Pancreas (tissue), 10 donors: ENCODE results near the gene ENPEP. TPM values are rescaled to one million over a fixed set of nuclear protein-coding genes. Genes with fewer than 3 reads are reported as not detected.
A peak's percentile ranks its signal among the peaks of the same experiment; 100 is the strongest.
"Not testable (repeated sequence)": the region's sequence is repeated elsewhere in the genome, so short reads cannot be mapped to it uniquely, and the experiment has no call there.

Source experiments
- ATAC-seq, 4 donors: fragments of 200-7000 bp; cut with Tn5 transposase; one replicate each; pipeline versions ENCODE4 v1.8.0 to v1.9.1; 2020; ENCODE audit warnings: mild to moderate bottlenecking in 4 of 4, moderate library complexity in 4 of 4
- DNase-seq, 6 donors: peaks; one replicate each; pipeline ENCODE4 v3.0.0-alpha.2; 2020
- FAIRE-seq: peaks from 2 replicates; lab custom pipeline; 2012; peaks lifted over from hg19 to GRCh38; lab: Jason Lieb, UNC
- H3K27ac ChIP-seq, 4 donors: fragments of 200-600 bp; sonication (generic); 1 replicate in 3 of 4; 2 replicates in 1 of 4; pipeline versions ENCODE4 v1.5.0 to v1.8.0; 2020
- H3K27me3 ChIP-seq, 4 donors: fragments of 200-600 bp; one replicate each; pipeline ENCODE4 v1.8.0; 2021
- H3K36me3 ChIP-seq, 3 donors: fragments of 200-600 bp; sonication (generic) in 1 of 3; one replicate each; pipeline versions ENCODE4 v1.5.0 to v1.8.0; 2020 to 2021
- H3K4me1 ChIP-seq, 3 donors: fragments of 200-600 bp; one replicate each; pipeline ENCODE4 v1.8.0; 2021
- H3K4me3 ChIP-seq, 4 donors: fragments of 200-600 bp; sonication (generic) in 2 of 4; one replicate each; pipeline versions ENCODE4 v1.5.0 to v1.8.0; 2020 to 2021
- H3K9me3 ChIP-seq, 4 donors: fragments of 200-600 bp; one replicate each; pipeline ENCODE4 v1.8.0; 2021
- CTCF ChIP-seq, 4 donors: fragments of 200-600 bp; sonication (generic) in 3 of 4; IDR thresholded peaks; one replicate each; pipeline versions ENCODE4 v1.5.0 to v1.8.0; 2021; ENCODE audit warnings: antibody characterized with exemption in 4 of 4
- WGBS, 2 donors: extraction: QIAGEN DNeasy Blood & Tissue Kit; methylation state at CpG; one replicate each; pipeline ENCODE4 v1.1.7; 2013; 5-methylcytosine and 5-hydroxymethylcytosine counted together
- intact Hi-C, 3 donors: fragments of 100-400 bp; cut with DNase I; formaldehyde crosslinking; loops; one replicate each; pipeline versions ENCODE4 v1.11.1 to v1.14.2; 2022
- polyA plus RNA-seq, 2 donors: library from polyadenylated mRNA; stranded (reverse); fragments of 200-250 nt; gene quantifications; one replicate each; pipeline ENCODE4 v1.2.3, GENCODE V29; 2013
- total RNA-seq, 6 donors: library from RNA; stranded (reverse); fragmentation: NEBNext Ultra II Directional in 4 of 6; extraction: Animal tissue kit (Norgen Biotek cat#: 25700) in 4 of 6; gene quantifications; one replicate each; pipeline versions ENCODE4 v1.2.1 to v1.2.4, GENCODE V29; 2021 to 2023
- donor health status: healthy with polysubstance abuse.
- donor health status: DM: no; HTN: no; CAD: no; lungs with moderate emphysema.
- donor health status: DM: no; HTN: no; CAD: no.
- donor health status: control.
- donor health status: control.
- donor health status: Bipolar disorder and iron deficiency.
- donor health status: DM: yes; HTN: yes; CAD: no.
- donor health status: DM: no; HTN: no; CAD: no.
- donor health status: DM: no; HTN: no; CAD: no.
- donor health status: DM: yes; HTN: yes; CAD: no.

ENPEP gene
- total and polyA plus RNA-seq, 8 donors: 0.27 to 3.1 (median 0.75) TPM

GRCh38 chr4:110484767-110485166 is 8.8 kb downstream of the ENPEP start:
- H3K4me3 ChIP-seq: no peak overlapping the region
- no peak overlapping the region for H3K27ac ChIP-seq

GRCh38 chr4:110485452-110485851 is 9.5 kb downstream of the ENPEP start:
- Histone ChIP-seq H3K9me3 (no peaks in the 10 kb centered on the region), H3K27ac (no peak overlapping the region), H3K36me3 (no peaks in the 10 kb centered on the region), H3K4me3 (no peak overlapping the region), H3K4me1 (peaks cover 0 to 7% (median 5%) of the 10 kb centered on the region in 3 donors), H3K27me3 (no peaks in the 10 kb centered on the region)
- ATAC-seq (no peak), FAIRE-seq (no peak), DNase-seq (no peak)
- intact Hi-C loops: no loop called here
- TF ChIP-seq CTCF (IDR thresholded peaks at IDR 0.05): no peak
- 45 to 56% methylated on average over 1 of the region's 1 CpG for WGBS, 2 donors

More at GRCh38 chr4:110484767-110485166, 8.8 kb downstream of the ENPEP start:
- Histone ChIP-seq H3K27me3 (no peaks in the 10 kb centered on the region), H3K36me3 (no peaks in the 10 kb centered on the region), H3K4me1 (peaks cover 0 to 7% (median 5%) of the 10 kb centered on the region in 3 donors), H3K9me3 (no peaks in the 10 kb centered on the region)
- WGBS, 2 donors: 81 to 86% methylated on average over 5 of the region's 5 CpGs
- ATAC-seq (peak in 1 of 4 donors; percentile 31), DNase-seq (no peak), FAIRE-seq (no peak)
- intact Hi-C loops: no loop called here
- no peak for TF ChIP-seq CTCF (IDR thresholded peaks at IDR 0.05)

GRCh38 chr4:110486256-110486655 is 10.3 kb downstream of the ENPEP start:
- Histone ChIP-seq H3K36me3 (no peaks in the 10 kb centered on the region), H3K4me1 (peaks cover 0 to 7% (median 5%) of the 10 kb centered on the region in 3 donors), H3K27me3 (no peaks in the 10 kb centered on the region), H3K9me3 (no peaks in the 10 kb centered on the region), H3K4me3 (no peak overlapping the region), H3K27ac (no peak overlapping the region)
- no peak for FAIRE-seq
- ATAC-seq: no peak
- DNase-seq: no peak
- intact Hi-C loops: no loop called here
- WGBS, 2 donors: 42 to 45% methylated on average over 4 of the region's 4 CpGs
- TF ChIP-seq CTCF (IDR thresholded peaks at IDR 0.05): no peak

GRCh38 chr4:110486850-110487249 is 10.9 kb downstream of the ENPEP start:
- intact Hi-C loops, DNase-seq, H3K27me3 ChIP-seq, ATAC-seq, H3K4me3 ChIP-seq, H3K36me3 ChIP-seq, H3K9me3 ChIP-seq, H3K27ac ChIP-seq, FAIRE-seq, H3K4me1 ChIP-seq: not testable (repeated sequence)
- WGBS, 2 donors: 77 to 79% methylated on average over 4 of the region's 4 CpGs

GRCh38 chr4:110487873-110488272 is 11.9 kb downstream of the ENPEP start:
- H3K27ac ChIP-seq: peak overlapping the region in 1 of 4 donors; percentile 29
- no peak overlapping the region for H3K4me3 ChIP-seq
- no peak for DNase-seq
- H3K27me3 ChIP-seq: no peaks in the 10 kb centered on the region
- intact Hi-C loops: no loop called here
- peak; percentile 64 to 90 (median 82) for ATAC-seq
- peaks cover 0 to 7% (median 5%) of the 10 kb centered on the region in 3 donors for H3K4me1 ChIP-seq
- TF ChIP-seq CTCF (IDR thresholded peaks at IDR 0.05): no peak
- no peaks in the 10 kb centered on the region for H3K9me3 ChIP-seq
- H3K36me3 ChIP-seq: no peaks in the 10 kb centered on the region
- FAIRE-seq: no peak
